IMR-90 (cell line): Measurements from ENCODE around the gene CARMIL1. TPM values are rescaled to one million over a fixed set of nuclear protein-coding genes. Genes with fewer than 3 reads are reported as not detected.

Experiments used
- ATAC-seq: fragments of 200-7000 bp; cut with Tn5 transposase; 2 replicates; pipeline ENCODE4 v1.9.1; 2020; ENCODE audit warnings: low read depth, mild to moderate bottlenecking, moderate library complexity
- BruUV-seq: library from RNA; stranded (reverse); fragments of 400-500 nt; replicated peaks from 2 replicates; lab custom pipeline; 2021; lab: Mats Ljungman, UMichigan
- CTCF ChIA-PET: fragments of 300-600 bp; formaldehyde crosslinking; extraction: SDS; loops from one replicate; lab custom pipeline; 2021; ENCODE audit warnings: antibody characterized with exemption; lab: Yijun Ruan, JAX
- POLR2A ChIA-PET: fragments of 300-600 bp; sonication (Branson Sonifier 250); formaldehyde crosslinking; loops from one replicate; lab custom pipeline; 2022; ENCODE audit warnings: antibody characterized with exemption; ENCODE audit not compliant: unreplicated experiment; lab: Charles Lee
- DNase-seq: peaks from one replicate; pipeline ENCODE4 v3.0.0; 2013
- H2AFZ ChIP-seq: replicated peaks from 2 replicates; pipeline ENCODE3; 2013; ENCODE audit warnings: low read length, mild to moderate bottlenecking; ENCODE audit not compliant: poor library complexity
- H2AK5ac ChIP-seq: 2 replicates; pipeline ENCODE4 v1.6.1; 2013; ENCODE audit warnings: low read depth, low read length, inconsistent platforms
- H2AK9ac ChIP-seq: replicated peaks from 2 replicates; pipeline ENCODE3; 2013; ENCODE audit warnings: mild to moderate bottlenecking, low read depth, low read length, moderate library complexity; ENCODE audit not compliant: poor library complexity
- H2BK120ac ChIP-seq: 2 replicates; pipeline ENCODE4 v1.6.1; 2013; ENCODE audit warnings: low read depth, low read length, inconsistent platforms
- H2BK15ac ChIP-seq: 3 replicates; pipeline ENCODE4 v1.6.1; 2013; ENCODE audit warnings: low read depth, low read length, inconsistent platforms
- H2BK20ac ChIP-seq: 2 replicates; pipeline ENCODE4 v1.6.1; 2013; ENCODE audit warnings: low read depth, mild to moderate bottlenecking, inconsistent platforms, low read length, moderate library complexity
- H2BK5ac ChIP-seq: 2 replicates; pipeline ENCODE4 v1.6.1; 2013; ENCODE audit warnings: mild to moderate bottlenecking, low read depth, low read length, inconsistent platforms; ENCODE audit not compliant: poor library complexity, severe bottlenecking
- H3K14ac ChIP-seq: replicated peaks from 2 replicates; pipeline ENCODE4 v1.6.1; 2013; ENCODE audit warnings: low read depth, low read length, inconsistent platforms
- H3K18ac ChIP-seq: 2 replicates; pipeline ENCODE4 v1.6.1; 2013; ENCODE audit warnings: low read depth, low read length, control low read depth
- H3K23ac ChIP-seq: 2 replicates; pipeline ENCODE4 v1.6.1; 2013; ENCODE audit warnings: low read depth, low read length, inconsistent platforms
- H3K27ac ChIP-seq: 2 replicates; pipeline ENCODE4 v1.5.1; 2013; ENCODE audit warnings: mild to moderate bottlenecking, control low read depth, low read length; ENCODE audit not compliant: insufficient read depth
- H3K27me3 ChIP-seq: 2 replicates; pipeline ENCODE4 v1.6.1; 2013; ENCODE audit warnings: low read length; ENCODE audit not compliant: control insufficient read depth, insufficient read depth
- H3K36me3 ChIP-seq: 2 replicates; pipeline ENCODE4 v1.6.1; 2013; ENCODE audit warnings: low read length, mixed read lengths; ENCODE audit not compliant: control insufficient read depth, insufficient read depth
- H3K4ac ChIP-seq: 2 replicates; pipeline ENCODE4 v1.6.1; 2013; ENCODE audit warnings: low read depth, low read length, inconsistent platforms
- H3K4me1 ChIP-seq: 2 replicates; pipeline ENCODE4 v1.6.1; 2013; ENCODE audit warnings: low read length, mixed read lengths; ENCODE audit not compliant: control insufficient read depth, insufficient read depth
- H3K4me2 ChIP-seq: 2 replicates; pipeline ENCODE4 v1.6.1; 2013; ENCODE audit warnings: low read depth, mild to moderate bottlenecking, control low read depth, low read length, moderate library complexity
- H3K4me3 ChIP-seq: 2 replicates; pipeline ENCODE4 v1.5.1; 2013; ENCODE audit warnings: low read depth, mild to moderate bottlenecking, control low read depth, low read length, moderate library complexity; ENCODE audit not compliant: insufficient read depth
- H3K56ac ChIP-seq: 2 replicates; pipeline ENCODE4 v1.6.1; 2013; ENCODE audit warnings: low read length, inconsistent platforms; ENCODE audit not compliant: insufficient read depth; ENCODE audit errors: extremely low read depth
- H3K79me1 ChIP-seq, 2 experiments: 2 replicates each; pipeline ENCODE4 v1.6.1; 2013; ENCODE audit warnings: low read length in 2 of 2, inconsistent platforms in 1 of 2, low read depth in 1 of 2
- H3K9ac ChIP-seq: 2 replicates; pipeline ENCODE4 v1.6.1; 2013; ENCODE audit warnings: low read depth, low read length, control low read depth
- H3K9me1 ChIP-seq: 2 replicates; pipeline ENCODE4 v1.6.1; 2013; ENCODE audit warnings: low read length, inconsistent platforms; ENCODE audit not compliant: insufficient read depth
- H3K9me3 ChIP-seq: 2 replicates; pipeline ENCODE4 v1.6.1; 2013; ENCODE audit warnings: low read length; ENCODE audit not compliant: control insufficient read depth, insufficient read depth
- H4K20me1 ChIP-seq: 2 replicates; pipeline ENCODE4 v1.6.1; 2013; ENCODE audit warnings: low read length, inconsistent platforms; ENCODE audit not compliant: insufficient read depth
- H4K5ac ChIP-seq: 2 replicates; pipeline ENCODE4 v1.6.1; 2013; ENCODE audit warnings: mild to moderate bottlenecking, low read depth, low read length, control low read depth
- H4K8ac ChIP-seq, 2 experiments: 2 replicates each; pipeline ENCODE4 v1.6.1; 2013; ENCODE audit warnings: low read depth in 2 of 2, low read length in 2 of 2, control low read depth in 1 of 2, inconsistent platforms in 1 of 2
- H4K91ac ChIP-seq: 2 replicates; pipeline ENCODE4 v1.6.1; 2013; ENCODE audit warnings: low read depth, low read length, inconsistent platforms; ENCODE audit not compliant: insufficient read depth
- MAZ ChIP-seq: IDR thresholded peaks from 2 replicates; pipeline ENCODE4 v1.6.1; 2012; ENCODE audit warnings: low read depth, mild to moderate bottlenecking, low read length, improper control_type of control experiment, moderate library complexity, borderline replicate concordance
- WGBS, 2 experiments: methylation state at CpG; one replicate each; pipeline versions ENCODE4 v1.1.5 to v1.1.7; 2013; ENCODE audit warnings: missing lambda C conversion rate in 2 of 2; ENCODE audit not compliant: insufficient read length in 1 of 2; ENCODE audit errors: extremely low coverage in 2 of 2; 5-methylcytosine and 5-hydroxymethylcytosine counted together
- dilution Hi-C: fragments of 300-500 bp; cut with HindIII; formaldehyde crosslinking; loops from one replicate; pipeline ENCODE4 v1.14.3; 2018; ENCODE audit warnings: low sequenced_read_pairs; ENCODE audit not compliant: unreplicated experiment
- in situ Hi-C: fragments of 300-500 bp; cut with MboI; formaldehyde crosslinking; loops from 3 replicates; pipeline ENCODE4 v1.14.3; 2019; ENCODE audit warnings: low sequenced_read_pairs, inconsistent platforms, mixed read lengths
- intact Hi-C: fragments of 100-400 bp; cut with micrococcal nuclease; formaldehyde crosslinking; loops from 2 replicates; pipeline ENCODE4 v1.10.0; 2022
- polyA plus RNA-seq, 3 experiments: library from polyadenylated mRNA; depleted of rRNA; stranded (reverse); fragments of >200 nt; gene quantifications; 2 replicates each; pipeline ENCODE4 v1.2.3, GENCODE V29; 2012; ENCODE audit warnings: low replicate concordance in 1 of 3
- total RNA-seq: library from RNA; depleted of rRNA; stranded (reverse); fragments of >200 nt; gene quantifications from 2 replicates; pipeline ENCODE4 v1.2.3, GENCODE V29; 2012

CARMIL1 gene
- total and polyA plus RNA-seq, 2 of the 4 experiments (the other 2 are of a cell fraction) = 1.3 to 2.9 TPM

DNA sequence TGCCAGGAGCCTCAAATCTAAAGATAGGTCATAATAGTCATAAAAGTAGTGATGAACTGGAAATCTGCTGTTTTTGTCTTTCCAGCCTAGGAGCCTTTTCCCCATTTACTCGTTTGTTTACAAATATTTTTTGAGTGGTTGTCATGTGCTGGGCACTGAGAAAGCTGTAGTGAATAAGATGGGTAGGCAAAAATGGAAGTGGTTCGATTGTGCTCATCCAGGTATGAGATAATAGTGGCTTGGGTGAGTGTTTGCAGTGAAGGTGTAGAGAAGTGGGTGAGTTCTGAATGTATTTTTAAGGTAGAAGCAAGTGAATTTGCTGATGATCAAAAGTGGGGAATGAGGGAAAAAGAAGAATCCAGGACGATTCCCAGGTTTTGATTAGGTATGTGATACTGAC is 53.0 kb downstream of the CARMIL1 start:
- ChIA-PET CTCF (no interaction called here), POLR2A (no interaction called here)
- Histone ChIP-seq H2AK9ac (no peak overlapping the region), H3K4me1 (peaks cover 4% of the 10 kb centered on the region; the same call in 1 of the 2 replicates), H3K14ac (no peak overlapping the region), H3K9me1 (peaks cover 4% of the 10 kb centered on the region), H4K5ac (no peak overlapping the region), H3K4ac (no peak overlapping the region), H3K27me3 (no peaks in the 10 kb centered on the region), H2BK15ac (no peak overlapping the region), H4K8ac (no peak overlapping the region), H2BK20ac (no peak overlapping the region), H3K36me3 (no peaks in the 10 kb centered on the region), H2AK5ac (no peak overlapping the region), H3K18ac (no peak overlapping the region), H4K91ac (no peak overlapping the region), H3K4me3 (no peak overlapping the region), H3K23ac (no peak overlapping the region), H3K27ac (no peak overlapping the region), H3K56ac (0 out of 2 replicates have a peak overlapping the region, but pooled peaks have one; percentile 3), H3K9me3 (no peaks in the 10 kb centered on the region), H2AFZ (no peak overlapping the region), H3K79me1 (peaks cover 0 to 3% of the 10 kb centered on the region in 2 experiments; a peak in 1 of 4 replicates), H2BK120ac (no peak overlapping the region), H3K4me2 (no peak overlapping the region), H3K9ac (no peak overlapping the region), H2BK5ac (no peak overlapping the region), H4K20me1 (no peaks in the 10 kb centered on the region; the same call in 1 of the 2 replicates)
- intact Hi-C loops = no loop called here
- no peak for DNase-seq
- dilution Hi-C loops = no loop called here
- ATAC-seq = no peak
- WGBS, 2 experiments = 59% methylated on average over 2 of the region's 3 CpGs; no CpG with 5 or more reads in 1 of the 2 experiments
- no peak for TF ChIP-seq MAZ
- in situ Hi-C loops = no loop called here
- BruUV-seq = no TSS peak
